ENCODE measurements around the gene ST3GAL2.
"Not testable (repeated sequence)": the region's sequence is repeated elsewhere in the genome, so short reads cannot be mapped to it uniquely, and the experiment has no call there.

The ST3GAL2 gene

GRCh38 chr16:70416748-70417616 lies 21.9 kb downstream of the ST3GAL2 start:
- Mint-ChIP-seq H3K27me3 (ENCODE audit: low read depth, poor library complexity) (no peaks in the 10 kb centered on the region), H3K9me3 (no peaks in the 10 kb centered on the region), H3K4me3 (no peak overlapping the region), H3K27ac (peak overlapping the region; percentile 85), H3K4me1 (peaks cover 72% of the 10 kb centered on the region), H3K36me3 (ENCODE audit: low read depth) (peaks cover 21% of the 10 kb centered on the region)
- no peak for TF ChIP-seq CTCF (IDR thresholded peaks at IDR 0.05)
- no peak for DNase-seq

GRCh38 chr16:70413572-70413971 lies 25.3 kb downstream of the ST3GAL2 start:
- H3K4me3 Mint-ChIP-seq; H3K9me3 Mint-ChIP-seq; DNase-seq; H3K27ac Mint-ChIP-seq; H3K27me3 Mint-ChIP-seq (ENCODE audit: low read depth, poor library complexity): not testable (repeated sequence)
- H3K36me3 Mint-ChIP-seq (ENCODE audit: low read depth), result peaks cover 39% of the 10 kb centered on the region
- H3K4me1 Mint-ChIP-seq, result peaks cover 44% of the 10 kb centered on the region

DNA sequence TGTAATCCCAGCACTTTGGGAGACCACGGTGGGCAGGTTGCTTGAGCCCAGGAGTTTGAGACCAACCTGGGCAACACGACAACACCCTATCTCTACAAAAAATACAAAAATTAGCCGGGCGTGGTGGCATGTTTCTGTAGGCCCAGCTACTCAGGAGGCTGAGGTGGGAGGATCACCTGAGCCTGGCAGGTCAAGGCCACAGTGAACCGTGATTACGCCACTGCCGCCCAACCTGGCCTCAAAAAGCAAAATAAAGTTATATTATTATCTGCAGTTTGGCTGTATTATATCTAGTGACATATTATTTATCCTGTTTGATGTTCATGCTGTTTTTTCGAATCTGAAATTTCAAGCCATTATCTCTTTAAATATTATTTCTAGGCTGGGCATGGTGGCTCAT lies 26.5 kb downstream of the ST3GAL2 start:
- H3K36me3 Mint-ChIP-seq (ENCODE audit: low read depth), result peaks cover 39% of the 10 kb centered on the region
- no peaks in the 10 kb centered on the region for H3K9me3 Mint-ChIP-seq
- DNase-seq, result no peak
- H3K4me1 Mint-ChIP-seq, result peaks cover 44% of the 10 kb centered on the region
- no peak overlapping the region for H3K4me3 Mint-ChIP-seq
- no peak for TF ChIP-seq CTCF (IDR thresholded peaks at IDR 0.05)
- no peak overlapping the region for H3K27ac Mint-ChIP-seq
- H3K27me3 Mint-ChIP-seq (ENCODE audit: low read depth, poor library complexity), result no peaks in the 10 kb centered on the region

DNA sequence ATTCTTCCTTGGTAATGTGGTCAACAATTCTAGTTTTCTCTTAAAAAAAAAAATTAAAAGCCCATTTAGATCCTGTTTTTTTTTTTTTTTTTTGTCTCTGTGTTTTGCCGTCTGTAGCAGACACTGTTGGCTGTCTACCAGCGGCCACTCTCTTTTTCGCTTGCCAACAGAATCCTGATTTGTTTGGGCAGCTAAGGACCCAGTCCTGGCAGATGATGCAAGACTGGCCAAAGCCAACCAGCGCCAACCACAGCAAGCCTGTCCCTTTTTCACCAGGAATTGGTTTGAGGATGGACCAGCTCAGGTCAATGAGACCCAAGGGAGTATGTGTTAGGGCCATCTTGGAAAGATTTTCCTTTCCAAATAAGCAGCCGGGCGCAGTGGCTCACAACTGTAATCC lies 28.2 kb downstream of the ST3GAL2 start:
- H3K27ac Mint-ChIP-seq, result peak overlapping the region; percentile 51
- H3K9me3 Mint-ChIP-seq, result no peaks in the 10 kb centered on the region
- H3K27me3 Mint-ChIP-seq (ENCODE audit: low read depth, poor library complexity), result no peaks in the 10 kb centered on the region
- H3K36me3 Mint-ChIP-seq (ENCODE audit: low read depth), result peaks cover 45% of the 10 kb centered on the region
- H3K4me3 Mint-ChIP-seq, result no peak overlapping the region
- peaks cover 37% of the 10 kb centered on the region for H3K4me1 Mint-ChIP-seq
- no peak for DNase-seq
- no peak for TF ChIP-seq CTCF (IDR thresholded peaks at IDR 0.05)

GRCh38 chr16:70407811-70408274 lies 31.1 kb downstream of the ST3GAL2 start:
- Mint-ChIP-seq H3K4me3 (peak overlapping the region; percentile 18), H3K27me3 (ENCODE audit: low read depth, poor library complexity) (no peaks in the 10 kb centered on the region), H3K27ac (peak overlapping the region; percentile 43), H3K4me1 (peaks cover 33% of the 10 kb centered on the region), H3K36me3 (ENCODE audit: low read depth) (peaks cover 60% of the 10 kb centered on the region), H3K9me3 (peaks cover 10% of the 10 kb centered on the region)
- no peak for DNase-seq
- TF ChIP-seq CTCF (IDR thresholded peaks at IDR 0.05), result no peak

DNA sequence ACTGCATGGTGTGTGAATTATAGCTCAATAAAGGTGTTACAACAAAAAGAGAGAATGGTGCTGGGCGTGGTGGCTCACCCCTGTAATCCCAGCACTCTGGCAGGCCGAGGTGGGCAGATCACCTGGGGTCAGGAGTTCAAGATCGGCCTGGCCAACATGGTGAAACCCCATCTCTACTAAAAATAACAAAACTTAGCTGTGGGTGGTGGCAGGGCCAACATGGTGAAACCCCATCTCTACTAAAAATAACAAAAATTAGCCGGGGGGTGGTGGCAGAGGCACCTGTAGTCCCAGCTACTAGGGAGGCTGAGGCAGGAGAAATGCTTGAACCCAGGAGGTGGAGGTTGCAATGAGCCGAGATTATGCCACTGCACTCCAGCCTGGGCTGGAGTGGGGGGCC lies 32.8 kb downstream of the ST3GAL2 start:
- H3K36me3 Mint-ChIP-seq (ENCODE audit: low read depth), result peaks cover 48% of the 10 kb centered on the region
- H3K27ac Mint-ChIP-seq, result peak overlapping the region; percentile 22

More for the DNA sequence above, 32.8 kb downstream of the ST3GAL2 start:
- not testable (repeated sequence) for H3K9me3 Mint-ChIP-seq; H3K27me3 Mint-ChIP-seq (ENCODE audit: low read depth, poor library complexity); H3K4me3 Mint-ChIP-seq; DNase-seq
- H3K4me1 Mint-ChIP-seq, result peaks cover 38% of the 10 kb centered on the region
